ENCODE results near the gene ANKRD34A. TPM values are rescaled to one million over a fixed set of nuclear protein-coding genes. Genes with fewer than 3 reads are reported as not detected.

ANKRD34A gene
- total RNA-seq, 1 donor from 2014 or later, result 0.56 TPM

- Mint-ChIP-seq H3K4me1 (ENCODE audit: unreplicated experiment) (peaks cover 14% of the 10 kb centered on the region), H3K27me3 (ENCODE audit: unreplicated experiment) (peaks cover 2% of the 10 kb centered on the region), H3K4me3 (ENCODE audit: unreplicated experiment) (peak overlapping the region; percentile 94), H3K27ac (ENCODE audit: unreplicated experiment) (peak overlapping the region; percentile 80), H3K36me3 (ENCODE audit: low read depth, unreplicated experiment) (peaks cover 28% of the 10 kb centered on the region), H3K9me3 (ENCODE audit: unreplicated experiment) (no peaks in the 10 kb centered on the region)
- peak; percentile 40 for DNase-seq (ENCODE audit: low spot score)
- no peak for TF ChIP-seq CTCF (IDR thresholded peaks at IDR 0.05; ENCODE audit: unreplicated experiment)
These were observed 45.1 kb downstream of the ANKRD34A start for GRCh38 chr1:145918992-145919939.

- no peaks in the 10 kb centered on the region for H3K9me3 Mint-ChIP-seq (ENCODE audit: unreplicated experiment)
- TF ChIP-seq CTCF (IDR thresholded peaks at IDR 0.05; ENCODE audit: unreplicated experiment), result no peak
- peaks cover 33% of the 10 kb centered on the region for H3K36me3 Mint-ChIP-seq (ENCODE audit: low read depth, unreplicated experiment)
- H3K4me1 Mint-ChIP-seq (ENCODE audit: unreplicated experiment), result peaks cover 14% of the 10 kb centered on the region
- peak within 1 kb of the TSS; percentile 94 for H3K4me3 Mint-ChIP-seq (ENCODE audit: unreplicated experiment)
- H3K27me3 Mint-ChIP-seq (ENCODE audit: unreplicated experiment), result peaks cover 2% of the 10 kb centered on the region
- peak within 1 kb of the TSS; percentile 80 for H3K27ac Mint-ChIP-seq (ENCODE audit: unreplicated experiment)
- DNase-seq (ENCODE audit: low spot score), result peak; percentile 85
These were observed 46.0 kb downstream of the ANKRD34A start, which contains the start of gene PEX11B for GRCh38 chr1:145918144-145918991. Gene PEX11B, minus strand, starts transcription at chr1:145918717. Its CDS starts 29 bp downstream, at chr1:145918688.

DNA sequence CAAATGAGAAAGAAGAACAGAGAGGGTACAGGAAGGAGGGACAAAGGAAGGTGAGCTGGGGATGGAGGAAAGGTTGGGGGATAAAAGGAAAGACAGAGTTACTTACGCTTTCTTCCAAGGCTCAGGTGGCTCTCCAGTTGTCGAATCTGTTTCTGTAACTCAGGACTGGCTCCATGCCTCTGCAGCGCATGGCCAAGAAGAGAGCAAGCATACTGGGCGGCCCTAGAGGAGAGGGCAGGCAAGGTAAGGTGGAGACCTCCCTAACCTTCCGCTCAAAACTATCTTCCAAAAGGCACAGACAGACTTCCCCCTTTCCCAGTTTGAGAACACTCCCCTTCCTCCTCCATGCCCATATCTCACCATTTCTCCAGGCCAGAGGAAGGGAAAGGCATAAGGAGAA is 46.8 kb downstream of the ANKRD34A start:
- no peak for TF ChIP-seq CTCF (IDR thresholded peaks at IDR 0.05; ENCODE audit: unreplicated experiment)
- peaks cover 30% of the 10 kb centered on the region for H3K36me3 Mint-ChIP-seq (ENCODE audit: low read depth, unreplicated experiment)
- H3K4me3 Mint-ChIP-seq (ENCODE audit: unreplicated experiment), result peak overlapping the region; percentile 94
- no peak overlapping the region for H3K27ac Mint-ChIP-seq (ENCODE audit: unreplicated experiment)
- H3K4me1 Mint-ChIP-seq (ENCODE audit: unreplicated experiment), result peaks cover 14% of the 10 kb centered on the region
- no peaks in the 10 kb centered on the region for H3K9me3 Mint-ChIP-seq (ENCODE audit: unreplicated experiment)
- DNase-seq (ENCODE audit: low spot score), result no peak
- peaks cover 2% of the 10 kb centered on the region for H3K27me3 Mint-ChIP-seq (ENCODE audit: unreplicated experiment)

- Mint-ChIP-seq H3K4me3 (ENCODE audit: unreplicated experiment) (peak overlapping the region; percentile 75), H3K27ac (ENCODE audit: unreplicated experiment) (peak overlapping the region; percentile 55), H3K36me3 (ENCODE audit: low read depth, unreplicated experiment) (peaks cover 37% of the 10 kb centered on the region), H3K27me3 (ENCODE audit: unreplicated experiment) (peaks cover 2% of the 10 kb centered on the region), H3K9me3 (ENCODE audit: unreplicated experiment) (no peaks in the 10 kb centered on the region), H3K4me1 (ENCODE audit: unreplicated experiment) (peaks cover 14% of the 10 kb centered on the region)
- DNase-seq (ENCODE audit: low spot score), result no peak
- TF ChIP-seq CTCF (IDR thresholded peaks at IDR 0.05; ENCODE audit: unreplicated experiment), result no peak
These were observed 47.6 kb downstream of the ANKRD34A start for GRCh38 chr1:145916745-145917144.
